Pancreas (tissue), 10 donors: ENCODE results near the gene BLOC1S4. TPM values are rescaled to one million over a fixed set of nuclear protein-coding genes. Genes with fewer than 3 reads are reported as not detected.
A peak's percentile ranks its signal among the peaks of the same experiment; 100 is the strongest.

Experiments used
- ATAC-seq, 4 donors: fragments of 200-7000 bp; cut with Tn5 transposase; one replicate each; pipeline versions ENCODE4 v1.8.0 to v1.9.1; 2020; ENCODE audit warnings: mild to moderate bottlenecking in 4 of 4, moderate library complexity in 4 of 4
- DNase-seq, 6 donors: peaks; one replicate each; pipeline ENCODE4 v3.0.0-alpha.2; 2020
- FAIRE-seq: peaks from 2 replicates; lab custom pipeline; 2012; peaks lifted over from hg19 to GRCh38; lab: Jason Lieb, UNC
- H3K27ac ChIP-seq, 4 donors: fragments of 200-600 bp; sonication (generic); 1 replicate in 3 of 4; 2 replicates in 1 of 4; pipeline versions ENCODE4 v1.5.0 to v1.8.0; 2020
- H3K27me3 ChIP-seq, 4 donors: fragments of 200-600 bp; one replicate each; pipeline ENCODE4 v1.8.0; 2021
- H3K36me3 ChIP-seq, 3 donors: fragments of 200-600 bp; sonication (generic) in 1 of 3; one replicate each; pipeline versions ENCODE4 v1.5.0 to v1.8.0; 2020 to 2021
- H3K4me1 ChIP-seq, 3 donors: fragments of 200-600 bp; one replicate each; pipeline ENCODE4 v1.8.0; 2021
- H3K4me3 ChIP-seq, 4 donors: fragments of 200-600 bp; sonication (generic) in 2 of 4; one replicate each; pipeline versions ENCODE4 v1.5.0 to v1.8.0; 2020 to 2021
- H3K9me3 ChIP-seq, 4 donors: fragments of 200-600 bp; one replicate each; pipeline ENCODE4 v1.8.0; 2021
- WGBS, 2 donors: extraction: QIAGEN DNeasy Blood & Tissue Kit; methylation state at CpG; one replicate each; pipeline ENCODE4 v1.1.7; 2013; 5-methylcytosine and 5-hydroxymethylcytosine counted together
- intact Hi-C, 3 donors: fragments of 100-400 bp; cut with DNase I; formaldehyde crosslinking; loops; one replicate each; pipeline versions ENCODE4 v1.11.1 to v1.14.2; 2022
- polyA plus RNA-seq, 2 donors: library from polyadenylated mRNA; stranded (reverse); fragments of 200-250 nt; gene quantifications; one replicate each; pipeline ENCODE4 v1.2.3, GENCODE V29; 2013
- total RNA-seq, 6 donors: library from RNA; stranded (reverse); fragmentation: NEBNext Ultra II Directional in 4 of 6; extraction: Animal tissue kit (Norgen Biotek cat#: 25700) in 4 of 6; gene quantifications; one replicate each; pipeline versions ENCODE4 v1.2.1 to v1.2.4, GENCODE V29; 2021 to 2023
- TF ChIP-seq, protein P1 (sequence below), 4 donors: fragments of 200-600 bp; sonication (generic) in 3 of 4; IDR thresholded peaks; one replicate each; pipeline versions ENCODE4 v1.5.0 to v1.8.0; 2021; ENCODE audit warnings: antibody characterized with exemption in 4 of 4
- donor health status: healthy with polysubstance abuse.
- donor health status: DM: no; HTN: no; CAD: no; lungs with moderate emphysema.
- donor health status: DM: no; HTN: no; CAD: no.
- donor health status: control.
- donor health status: control.
- donor health status: Bipolar disorder and iron deficiency.
- donor health status: DM: yes; HTN: yes; CAD: no.
- donor health status: DM: no; HTN: no; CAD: no.
- donor health status: DM: no; HTN: no; CAD: no.
- donor health status: DM: yes; HTN: yes; CAD: no.

Gene BLOC1S4
- total and polyA plus RNA-seq, 8 donors = 3.3 to 8.4 (median 5.1) TPM

DNA sequence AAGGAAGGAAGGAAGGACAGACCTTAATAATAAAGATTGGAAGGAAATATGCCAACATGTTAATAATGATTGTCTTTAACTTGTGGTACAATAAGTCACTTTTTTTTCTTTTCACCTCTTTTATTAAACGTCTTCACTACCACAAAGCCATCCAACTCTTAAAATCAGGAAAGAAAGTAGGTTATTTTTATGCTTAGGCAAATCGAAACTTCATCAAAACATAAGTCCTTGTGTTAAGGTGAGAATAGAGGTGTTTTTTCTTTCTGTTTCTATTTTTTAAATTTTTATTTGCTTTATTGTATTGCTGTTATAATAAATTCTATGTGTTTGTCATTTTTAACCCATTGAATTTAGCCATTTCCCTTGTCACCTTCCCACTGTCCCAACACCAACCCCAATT, 26.5 kb downstream of the BLOC1S4 start:
- DNase-seq = no peak
- Histone ChIP-seq H3K27ac (no peak overlapping the region), H3K4me3 (no peak overlapping the region), H3K9me3 (no peaks in the 10 kb centered on the region), H3K36me3 (no peaks in the 10 kb centered on the region), H3K27me3 (no peaks in the 10 kb centered on the region), H3K4me1 (peaks cover under 1 to 5% (median 2%) of the 10 kb centered on the region in 3 donors)
- intact Hi-C loops = no loop called here
- TF ChIP-seq, protein P1, sequence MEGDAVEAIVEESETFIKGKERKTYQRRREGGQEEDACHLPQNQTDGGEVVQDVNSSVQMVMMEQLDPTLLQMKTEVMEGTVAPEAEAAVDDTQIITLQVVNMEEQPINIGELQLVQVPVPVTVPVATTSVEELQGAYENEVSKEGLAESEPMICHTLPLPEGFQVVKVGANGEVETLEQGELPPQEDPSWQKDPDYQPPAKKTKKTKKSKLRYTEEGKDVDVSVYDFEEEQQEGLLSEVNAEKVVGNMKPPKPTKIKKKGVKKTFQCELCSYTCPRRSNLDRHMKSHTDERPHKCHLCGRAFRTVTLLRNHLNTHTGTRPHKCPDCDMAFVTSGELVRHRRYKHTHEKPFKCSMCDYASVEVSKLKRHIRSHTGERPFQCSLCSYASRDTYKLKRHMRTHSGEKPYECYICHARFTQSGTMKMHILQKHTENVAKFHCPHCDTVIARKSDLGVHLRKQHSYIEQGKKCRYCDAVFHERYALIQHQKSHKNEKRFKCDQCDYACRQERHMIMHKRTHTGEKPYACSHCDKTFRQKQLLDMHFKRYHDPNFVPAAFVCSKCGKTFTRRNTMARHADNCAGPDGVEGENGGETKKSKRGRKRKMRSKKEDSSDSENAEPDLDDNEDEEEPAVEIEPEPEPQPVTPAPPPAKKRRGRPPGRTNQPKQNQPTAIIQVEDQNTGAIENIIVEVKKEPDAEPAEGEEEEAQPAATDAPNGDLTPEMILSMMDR (IDR thresholded peaks at IDR 0.05) = no peak
- no peak for FAIRE-seq
- WGBS, 2 donors = 72 to 77% methylated on average over 2 of the region's 2 CpGs
- no peak for ATAC-seq

DNA sequence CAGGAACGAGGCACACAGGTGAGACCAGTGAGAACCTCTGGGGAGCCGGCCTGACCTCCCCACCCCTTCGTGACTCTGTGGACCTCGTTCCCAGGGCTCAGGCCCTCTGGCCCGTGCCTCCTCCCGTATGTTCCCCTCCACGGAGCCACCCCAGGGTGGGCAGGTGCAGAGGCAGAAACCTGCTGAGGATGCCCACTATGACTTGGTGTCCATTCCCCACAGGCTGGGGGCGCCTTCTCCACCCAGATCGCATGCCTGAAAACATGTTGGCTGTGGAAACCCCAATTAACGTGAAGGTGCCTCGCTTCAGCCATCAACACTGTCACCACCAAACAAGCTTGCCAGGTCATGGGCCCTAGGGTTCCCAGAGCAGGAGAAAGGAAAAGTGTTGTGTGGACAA, 27.0 kb downstream of the BLOC1S4 start:
- intact Hi-C loops = no loop called here
- TF ChIP-seq, protein P1 (IDR thresholded peaks at IDR 0.05) = no peak
- 79 to 82% methylated on average over 11 of the region's 11 CpGs for WGBS, 2 donors
- DNase-seq = peak in 1 of 6 donors; percentile 47
- no peak for ATAC-seq
- Histone ChIP-seq H3K9me3 (no peaks in the 10 kb centered on the region), H3K4me3 (no peak overlapping the region), H3K4me1 (peaks cover 5 to 8% (median 6%) of the 10 kb centered on the region in 3 donors), H3K27ac (no peak overlapping the region), H3K27me3 (no peaks in the 10 kb centered on the region), H3K36me3 (no peaks in the 10 kb centered on the region)
- FAIRE-seq = no peak

DNA sequence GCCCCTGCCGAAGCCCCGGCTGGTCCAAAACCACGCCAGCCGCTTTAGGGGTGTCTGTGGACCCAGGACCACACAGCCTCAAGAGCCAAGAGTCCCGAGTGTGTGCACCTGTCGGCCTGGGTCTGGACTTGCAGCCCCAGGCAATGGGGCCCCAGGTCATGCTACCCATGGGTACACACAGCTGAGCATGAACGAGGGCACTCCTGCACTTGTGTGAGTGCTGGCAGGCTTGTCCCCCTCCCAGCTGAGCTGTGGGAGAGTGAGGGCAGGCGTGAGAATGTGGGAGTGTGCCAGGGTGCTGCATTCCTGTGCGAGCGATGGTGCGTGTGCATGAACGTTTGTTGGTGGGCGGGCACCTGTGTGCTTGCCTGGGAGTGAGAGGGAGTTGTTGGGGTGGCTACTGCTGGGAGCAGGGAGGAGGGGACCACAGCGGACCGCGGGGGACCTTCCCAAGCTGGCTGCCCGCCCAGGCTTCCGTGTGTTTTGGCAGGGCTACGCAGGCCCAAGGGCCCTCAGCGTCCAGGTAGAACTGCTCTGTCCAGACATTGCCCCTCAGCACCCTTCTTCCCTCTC, 30.8 kb downstream of the BLOC1S4 start:
- ATAC-seq (peak; percentile 88 to 89 (median 88)), DNase-seq (peak; percentile 76 to 92 (median 87)), FAIRE-seq (no peak)
- peak overlapping the region; percentile 64 to 84 (median 76) for H3K27ac ChIP-seq
- no peaks in the 10 kb centered on the region for H3K27me3 ChIP-seq
- no peak overlapping the region for H3K4me3 ChIP-seq
- 20 to 28% methylated on average over 20 of the region's 20 CpGs for WGBS, 2 donors
- no peaks in the 10 kb centered on the region for H3K36me3 ChIP-seq
- H3K4me1 ChIP-seq = peaks cover 7 to 14% (median 9%) of the 10 kb centered on the region in 3 donors
- intact Hi-C loops = no loop called here
- TF ChIP-seq, protein P1 (IDR thresholded peaks at IDR 0.05) = no peak
- H3K9me3 ChIP-seq = no peaks in the 10 kb centered on the region

DNA sequence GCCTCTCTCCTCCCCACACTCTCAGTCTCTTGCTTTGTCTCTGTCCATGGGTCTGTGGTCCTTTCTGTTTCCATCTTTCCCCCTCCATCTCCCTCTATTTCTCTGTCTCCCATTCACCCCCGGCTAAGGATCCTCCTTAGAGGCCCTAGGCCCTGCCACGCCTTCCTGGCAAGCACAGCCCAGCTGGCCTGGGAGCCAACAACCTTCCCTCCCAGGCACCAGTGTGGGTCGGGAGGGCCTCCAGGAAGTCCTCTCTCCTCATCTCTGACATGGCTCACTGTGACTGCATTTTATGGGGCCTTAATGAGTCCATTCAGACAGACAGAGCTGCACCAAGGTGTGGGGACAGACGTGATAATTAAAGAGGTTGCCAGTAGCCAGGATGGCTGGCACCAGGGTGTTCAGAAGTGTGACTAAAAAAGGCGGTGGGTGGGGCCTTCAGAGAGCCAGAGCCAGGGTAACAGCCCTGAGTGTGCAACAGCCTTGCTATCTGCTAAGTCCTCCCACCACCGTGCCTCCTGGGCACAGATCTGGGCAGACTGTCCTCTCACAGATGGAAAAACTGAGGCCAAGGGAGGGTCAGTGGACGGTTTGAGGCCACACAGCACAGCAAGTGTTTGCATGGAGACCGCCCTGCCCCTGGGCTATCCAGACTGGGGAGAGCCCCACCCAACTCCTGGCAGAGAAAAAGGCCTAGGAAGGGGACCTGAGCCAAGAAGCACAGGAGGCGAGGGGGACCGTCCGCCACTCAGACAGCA, 31.5 kb downstream of the BLOC1S4 start:
- no peaks in the 10 kb centered on the region for H3K27me3 ChIP-seq
- TF ChIP-seq, protein P1 (IDR thresholded peaks at IDR 0.05) = no peak
- ATAC-seq (peak; percentile 82 to 86 (median 84)), FAIRE-seq (no peak), DNase-seq (peak; percentile 74 to 86 (median 78))
- H3K4me3 ChIP-seq = no peak overlapping the region
- 41% methylated on average over 11 of the region's 11 CpGs for WGBS, 2 donors
- H3K27ac ChIP-seq = peak overlapping the region; percentile 60 to 84 (median 76)
- intact Hi-C loops = no loop called here
- no peaks in the 10 kb centered on the region for H3K9me3 ChIP-seq
- peaks cover 7 to 14% (median 9%) of the 10 kb centered on the region in 3 donors for H3K4me1 ChIP-seq
- no peaks in the 10 kb centered on the region for H3K36me3 ChIP-seq
